ENCODE results near the gene FAM20C. TPM values are rescaled to one million over a fixed set of nuclear protein-coding genes. Genes with fewer than 3 reads are reported as not detected.

Gene FAM20C
- total RNA-seq, 2 donors from 2014 or later: 0.08 to 0.19 TPM

- no peak overlapping the region for H3K4me3 Mint-ChIP-seq
- no peaks in the 10 kb centered on the region for H3K9me3 Mint-ChIP-seq
- H3K27ac Mint-ChIP-seq: no peak overlapping the region
- H3K36me3 Mint-ChIP-seq (ENCODE audit: low read depth): no peaks in the 10 kb centered on the region
- ATAC-seq (replicated peaks): no peak
- H3K27me3 Mint-ChIP-seq: peaks cover 25% of the 10 kb centered on the region
- H3K4me1 Mint-ChIP-seq: no peaks in the 10 kb centered on the region
Measured at GRCh38 chr7:164882-165660, 27.3 kb upstream of the FAM20C start.

GRCh38 chr7:165661-166337 lies 26.6 kb upstream of the FAM20C start:
- H3K36me3 Mint-ChIP-seq (ENCODE audit: low read depth): no peaks in the 10 kb centered on the region

GRCh38 chr7:166338-167060 lies 25.9 kb upstream of the FAM20C start:
- Mint-ChIP-seq H3K36me3 (ENCODE audit: low read depth) (no peaks in the 10 kb centered on the region), H3K4me1 (no peaks in the 10 kb centered on the region), H3K27me3 (peaks cover 30% of the 10 kb centered on the region), H3K4me3 (no peak overlapping the region), H3K27ac (no peak overlapping the region), H3K9me3 (no peaks in the 10 kb centered on the region)
- ATAC-seq (replicated peaks): no peak

More at GRCh38 chr7:165661-166337, 26.6 kb upstream of the FAM20C start:
- H3K4me3 Mint-ChIP-seq: no peak overlapping the region
- no peaks in the 10 kb centered on the region for H3K4me1 Mint-ChIP-seq
- no peaks in the 10 kb centered on the region for H3K9me3 Mint-ChIP-seq
- ATAC-seq (replicated peaks): no peak
- peaks cover 30% of the 10 kb centered on the region for H3K27me3 Mint-ChIP-seq
- H3K27ac Mint-ChIP-seq: no peak overlapping the region

GRCh38 chr7:167090-167855 lies 25.1 kb upstream of the FAM20C start:
- no peaks in the 10 kb centered on the region for H3K4me1 Mint-ChIP-seq
- H3K4me3 Mint-ChIP-seq: no peak overlapping the region
- no peak overlapping the region for H3K27ac Mint-ChIP-seq
- no peaks in the 10 kb centered on the region for H3K9me3 Mint-ChIP-seq
- no peak for ATAC-seq (replicated peaks)
- H3K27me3 Mint-ChIP-seq: peaks cover 30% of the 10 kb centered on the region
- H3K36me3 Mint-ChIP-seq (ENCODE audit: low read depth): no peaks in the 10 kb centered on the region

- H3K4me1 Mint-ChIP-seq: no peaks in the 10 kb centered on the region
- H3K36me3 Mint-ChIP-seq (ENCODE audit: low read depth): no peaks in the 10 kb centered on the region
- H3K9me3 Mint-ChIP-seq: no peaks in the 10 kb centered on the region
- no peak overlapping the region for H3K4me3 Mint-ChIP-seq
- H3K27ac Mint-ChIP-seq: no peak overlapping the region
- ATAC-seq (replicated peaks): no peak
- peaks cover 28% of the 10 kb centered on the region for H3K27me3 Mint-ChIP-seq
Measured at GRCh38 chr7:167976-168791, 24.2 kb upstream of the FAM20C start.

- Mint-ChIP-seq H3K27me3 (peaks cover 22% of the 10 kb centered on the region), H3K36me3 (ENCODE audit: low read depth) (no peaks in the 10 kb centered on the region), H3K4me3 (no peak overlapping the region), H3K4me1 (no peaks in the 10 kb centered on the region), H3K27ac (no peak overlapping the region), H3K9me3 (no peaks in the 10 kb centered on the region)
- ATAC-seq (replicated peaks): no peak
Measured at GRCh38 chr7:169276-170172, 22.8 kb upstream of the FAM20C start.

- H3K36me3 Mint-ChIP-seq (ENCODE audit: low read depth): no peaks in the 10 kb centered on the region
- H3K4me1 Mint-ChIP-seq: no peaks in the 10 kb centered on the region
- ATAC-seq (replicated peaks): no peak
- no peak overlapping the region for H3K4me3 Mint-ChIP-seq
- peaks cover 19% of the 10 kb centered on the region for H3K27me3 Mint-ChIP-seq
- no peak overlapping the region for H3K27ac Mint-ChIP-seq
- no peaks in the 10 kb centered on the region for H3K9me3 Mint-ChIP-seq
Measured at GRCh38 chr7:170551-171363, 21.6 kb upstream of the FAM20C start.

- no peak overlapping the region for H3K27ac Mint-ChIP-seq
- H3K4me3 Mint-ChIP-seq: no peak overlapping the region
- peaks cover 19% of the 10 kb centered on the region for H3K27me3 Mint-ChIP-seq
- no peaks in the 10 kb centered on the region for H3K9me3 Mint-ChIP-seq
- H3K36me3 Mint-ChIP-seq (ENCODE audit: low read depth): no peaks in the 10 kb centered on the region
- no peak for ATAC-seq (replicated peaks)
- H3K4me1 Mint-ChIP-seq: no peaks in the 10 kb centered on the region
Measured at GRCh38 chr7:171364-171904, 20.9 kb upstream of the FAM20C start.

- Mint-ChIP-seq H3K4me1 (no peaks in the 10 kb centered on the region), H3K27ac (no peak overlapping the region), H3K4me3 (no peak overlapping the region), H3K36me3 (ENCODE audit: low read depth) (no peaks in the 10 kb centered on the region), H3K27me3 (peaks cover 19% of the 10 kb centered on the region), H3K9me3 (no peaks in the 10 kb centered on the region)
- ATAC-seq (replicated peaks): no peak
Measured at GRCh38 chr7:171912-172515, 20.4 kb upstream of the FAM20C start.

- Mint-ChIP-seq H3K27ac (no peak overlapping the region), H3K36me3 (ENCODE audit: low read depth) (no peaks in the 10 kb centered on the region), H3K4me1 (no peaks in the 10 kb centered on the region), H3K4me3 (no peak overlapping the region), H3K9me3 (no peaks in the 10 kb centered on the region), H3K27me3 (peaks cover 12% of the 10 kb centered on the region)
- ATAC-seq (replicated peaks): no peak
Measured at GRCh38 chr7:173209-173918, 19.0 kb upstream of the FAM20C start.

- H3K27me3 Mint-ChIP-seq: peaks cover 9% of the 10 kb centered on the region
- H3K4me3 Mint-ChIP-seq: no peak overlapping the region
- no peaks in the 10 kb centered on the region for H3K36me3 Mint-ChIP-seq (ENCODE audit: low read depth)
- H3K4me1 Mint-ChIP-seq: no peaks in the 10 kb centered on the region
- H3K9me3 Mint-ChIP-seq: no peaks in the 10 kb centered on the region
- no peak for ATAC-seq (replicated peaks)
- H3K27ac Mint-ChIP-seq: no peak overlapping the region
Measured at GRCh38 chr7:174716-175115, 17.7 kb upstream of the FAM20C start.

Data from activated T-helper 17 cell treated with anti-CD3 and anti-CD28 coated beads, Interleukin-2, amount 50 U/mL, for 72 hours (primary cell).